HG03060 (cell line): ENCODE results near the gene OCA2.

Experiments used
- ATAC-seq: cut with Tn5 transposase; IDR thresholded peaks from one replicate; pipeline ENCODE4 v1.9.1; 2021; ENCODE audit warnings: low read depth, moderate number of reproducible peaks; ENCODE audit not compliant: unreplicated experiment

Gene OCA2

GRCh38 chr15:28005004-28005527 lies 94.0 kb downstream of the OCA2 start:
- ATAC-seq, result no peak

GRCh38 chr15:28004143-28005003 lies 94.7 kb downstream of the OCA2 start:
- ATAC-seq, result no peak

- ATAC-seq, result no peak
Observed at GRCh38 chr15:28003302-28004037, 95.6 kb downstream of the OCA2 start.

GRCh38 chr15:28002867-28003266 lies 96.2 kb downstream of the OCA2 start:
- no peak for ATAC-seq

- ATAC-seq, result no peak
Observed at GRCh38 chr15:28002136-28002861, 96.8 kb downstream of the OCA2 start.

- no peak for ATAC-seq
Observed at GRCh38 chr15:28001641-28002040, 97.5 kb downstream of the OCA2 start.

- no peak for ATAC-seq
Observed at GRCh38 chr15:27993996-27994780, 104.9 kb downstream of the OCA2 start.

GRCh38 chr15:27993544-27993943 lies 105.6 kb downstream of the OCA2 start:
- no peak for ATAC-seq

- no peak for ATAC-seq
Observed at GRCh38 chr15:27990521-27991515, 108.3 kb downstream of the OCA2 start.

GRCh38 chr15:27989838-27990237 lies 109.3 kb downstream of the OCA2 start:
- no peak for ATAC-seq

- ATAC-seq, result no peak
Observed at GRCh38 chr15:27989427-27989826, 109.7 kb downstream of the OCA2 start.

GRCh38 chr15:27985099-27985498 lies 114.0 kb downstream of the OCA2 start:
- no peak for ATAC-seq

GRCh38 chr15:27983496-27983895 lies 115.6 kb downstream of the OCA2 start:
- ATAC-seq, result no peak

- no peak for ATAC-seq
Observed at GRCh38 chr15:27977696-27978095, 121.4 kb downstream of the OCA2 start.

- no peak for ATAC-seq
Observed at GRCh38 chr15:27973886-27974285, 125.2 kb downstream of the OCA2 start.

- no peak for ATAC-seq
Observed at GRCh38 chr15:27970661-27971392, 128.3 kb downstream of the OCA2 start.

- ATAC-seq, result no peak
Observed at GRCh38 chr15:27967541-27967940, 131.6 kb downstream of the OCA2 start.

GRCh38 chr15:27965546-27965945 lies 133.6 kb downstream of the OCA2 start:
- no peak for ATAC-seq
